Activated CD4-positive, CD25-positive, alpha-beta regulatory T cell treated with anti-CD3 and anti-CD28 coated beads, Interleukin-2, amount 50 U/mL, for 16 hours (primary cell): ENCODE results near the gene MYH7.
"Not testable (repeated sequence)": the region's sequence is repeated elsewhere in the genome, so short reads cannot be mapped to it uniquely, and the experiment has no call there.

Experiments
- DNase-seq: peaks from one replicate; pipeline ENCODE4 v3.0.0-alpha.2; 2020; ENCODE audit warnings: low read depth, low spot score

Gene MYH7

GRCh38 chr14:23407516-23408306 is 27.7 kb downstream of the MYH7 start, which contains the start of gene MYH6:
Gene MYH6 (minus strand): TSS chr14:23408273. CDS start chr14:23407223, 1,050 bp downstream.
- DNase-seq, result no peak

GRCh38 chr14:23406725-23407355 is 28.6 kb downstream of the MYH7 start:
- DNase-seq, result no peak

GRCh38 chr14:23406244-23406643 is 29.2 kb downstream of the MYH7 start:
- no peak for DNase-seq

- no peak for DNase-seq
Measured at GRCh38 chr14:23405516-23406025, 29.9 kb downstream of the MYH7 start.

- no peak for DNase-seq
Measured at GRCh38 chr14:23405096-23405495, 30.4 kb downstream of the MYH7 start.

- DNase-seq, result no peak
Measured at GRCh38 chr14:23404331-23404900, 31.0 kb downstream of the MYH7 start.

GRCh38 chr14:23403908-23404307 is 31.6 kb downstream of the MYH7 start:
- no peak for DNase-seq

GRCh38 chr14:23403139-23403438 is 32.4 kb downstream of the MYH7 start:
- no peak for DNase-seq

GRCh38 chr14:23402296-23403138 is 32.9 kb downstream of the MYH7 start:
- DNase-seq, result no peak

- DNase-seq, result no peak
Measured at GRCh38 chr14:23401291-23401690, 34.2 kb downstream of the MYH7 start.

- DNase-seq, result not testable (repeated sequence)
Measured at GRCh38 chr14:23400496-23401149, 34.8 kb downstream of the MYH7 start.

GRCh38 chr14:23399591-23399990 is 35.9 kb downstream of the MYH7 start:
- DNase-seq, result no peak

- no peak for DNase-seq
Measured at GRCh38 chr14:23399136-23399535, 36.3 kb downstream of the MYH7 start.

- DNase-seq, result no peak
Measured at GRCh38 chr14:23398348-23398747, 37.1 kb downstream of the MYH7 start.

GRCh38 chr14:23396781-23397407 is 38.6 kb downstream of the MYH7 start:
- DNase-seq, result no peak

GRCh38 chr14:23396126-23396525 is 39.3 kb downstream of the MYH7 start:
- no peak for DNase-seq

GRCh38 chr14:23392613-23393012 is 42.8 kb downstream of the MYH7 start:
- no peak for DNase-seq

GRCh38 chr14:23389871-23390270 is 45.6 kb downstream of the MYH7 start:
- not testable (repeated sequence) for DNase-seq

GRCh38 chr14:23389396-23389795 is 46.1 kb downstream of the MYH7 start:
- no peak for DNase-seq

GRCh38 chr14:23388996-23389395 is 46.5 kb downstream of the MYH7 start:
- DNase-seq, result no peak
